Transverse colon (tissue), 3 donors: ENCODE measurements around the gene LRBA.
"Not testable (repeated sequence)": the region's sequence is repeated elsewhere in the genome, so short reads cannot be mapped to it uniquely, and the experiment has no call there.

Source experiments
- CTCF ChIP-seq, 5 experiments: fragments of 200-600 bp in 3 of 5; fragments of 450-650 bp in 2 of 5; sonication (generic) in 3 of 5; IDR thresholded peaks; 1 replicate in 2 of 5; 2 replicates in 3 of 5; pipeline ENCODE4 v1.5.1; 2016 to 2017; ENCODE audit warnings: antibody characterized with exemption in 5 of 5, inconsistent platforms in 3 of 5, mild to moderate bottlenecking in 2 of 5, moderate library complexity in 1 of 5
- EP300 ChIP-seq: sonication (generic); formaldehyde crosslinking; IDR thresholded peaks from one replicate; pipeline ENCODE4 v1.6.1; 2017; ENCODE audit warnings: antibody characterized with exemption, low read depth
- POLR2A ChIP-seq: fragments of 450-650 bp; IDR thresholded peaks from one replicate; pipeline ENCODE4 v1.6.1; 2016; ENCODE audit warnings: antibody characterized with exemption, mild to moderate bottlenecking, moderate library complexity

- not testable (repeated sequence) for TF ChIP-seq CTCF (IDR thresholded peaks at IDR 0.05); EP300; POLR2A
Measured at GRCh38 chr4:150918562-150918961, 96.5 kb downstream of the LRBA start.
